Ovary (tissue), 9 donors: Measurements from ENCODE around the gene EGLN2. TPM values are rescaled to one million over a fixed set of nuclear protein-coding genes. Genes with fewer than 3 reads are reported as not detected.

Source experiments
- DNase-seq, 5 donors: peaks; one replicate each; pipeline ENCODE4 v3.0.0-alpha.2; 2019 to 2020
- H3K27ac ChIP-seq, 2 donors: fragments of 200-600 bp; one replicate each; pipeline versions ENCODE4 v1.5.1 to v1.8.0; 2019 to 2022
- H3K27me3 ChIP-seq: fragments of 200-600 bp; one replicate; pipeline ENCODE4 v1.8.0; 2022
- H3K36me3 ChIP-seq: fragments of 200-600 bp; sonication (generic); one replicate; pipeline ENCODE4 v1.5.1; 2019
- H3K4me1 ChIP-seq: one replicate; pipeline ENCODE4 v1.8.1; 2013; ENCODE audit warnings: mild to moderate bottlenecking, moderate library complexity; ENCODE audit not compliant: insufficient read depth
- H3K4me3 ChIP-seq: fragments of 200-600 bp; sonication (generic); one replicate; pipeline ENCODE4 v1.5.1; 2017
- H3K9me3 ChIP-seq, 2 donors: fragments of 200-600 bp in 1 of 2; sonication (generic) in 1 of 2; one replicate each; pipeline versions ENCODE4 v1.5.1 to v1.8.1; 2013 to 2019; ENCODE audit warnings: mild to moderate bottlenecking in 1 of 2, moderate library complexity in 1 of 2
- EP300 ChIP-seq: sonication (generic); formaldehyde crosslinking; IDR thresholded peaks from one replicate; pipeline ENCODE4 v1.6.1; 2017; ENCODE audit warnings: antibody characterized with exemption
- POLR2A ChIP-seq: fragments of 450-650 bp; IDR thresholded peaks from one replicate; pipeline ENCODE4 v1.6.1; 2017; ENCODE audit warnings: antibody characterized with exemption, mild to moderate bottlenecking, moderate library complexity
- WGBS, 3 donors: extraction: QIAGEN DNeasy Blood & Tissue Kit in 1 of 3; methylation state at CpG; one replicate each; pipeline versions ENCODE4 v1.1.5 to v1.1.7; 2013 to 2017; 5-methylcytosine and 5-hydroxymethylcytosine counted together
- intact Hi-C, 4 donors: fragments of 100-400 bp; cut with DNase I; formaldehyde crosslinking; loops; one replicate each; pipeline versions ENCODE4 v1.11.0 to v1.15.1; 2022 to 2023
- polyA plus RNA-seq, 2 donors: library from polyadenylated mRNA; stranded (reverse); fragments of 200-250 nt in 1 of 2; fragments of 350-450 nt in 1 of 2; fragmentation: Illumina TruSeq in 1 of 2; extraction: RNeasy Lipid Tissue Mini Kit (QIAGEN cat#74804) in 1 of 2; gene quantifications; one replicate each; pipeline ENCODE4 v1.2.3, GENCODE V29; 2013 to 2014
- total RNA-seq, 7 donors: library from RNA; depleted of rRNA in 2 of 7; stranded (reverse); fragments of >200 nt in 2 of 7; fragmentation: NEBNext Ultra II Directional in 3 of 7; extraction: Animal tissue kit (Norgen Biotek cat#: 25700) in 3 of 7; gene quantifications; one replicate each; pipeline versions ENCODE4 v1.1.0 to v1.2.4, GENCODE V29; 2016 to 2023
- TF ChIP-seq, protein P1 (sequence below), 3 donors: fragments of 450-650 bp in 2 of 3; fragments of 200-600 bp in 1 of 3; IDR thresholded peaks; one replicate each; pipeline versions ENCODE4 v1.5.1 to v1.8.0; 2016 to 2022; ENCODE audit warnings: antibody characterized with exemption in 3 of 3, mild to moderate bottlenecking in 1 of 3
- donor health status: DM: no; HTN: no; CAD: no; lungs with moderate emphysema.
- donor health status: DM: no; HTN: no; CAD: no.
- donor health status: Bipolar disorder and iron deficiency.
- donor health status: DM: yes; HTN: yes; CAD: no.
- donor health status: DM: no; HTN: no; CAD: no.
- donor health status: DM: yes; HTN: yes; CAD: no.

Gene EGLN2
- total and polyA plus RNA-seq, 9 donors, result 43.6 to 121 (median 95.8) TPM

GRCh38 chr19:40797166-40797962, 1.6 kb upstream of the EGLN2 start:
- intact Hi-C loops, result no loop called here
- no peak for DNase-seq

DNA sequence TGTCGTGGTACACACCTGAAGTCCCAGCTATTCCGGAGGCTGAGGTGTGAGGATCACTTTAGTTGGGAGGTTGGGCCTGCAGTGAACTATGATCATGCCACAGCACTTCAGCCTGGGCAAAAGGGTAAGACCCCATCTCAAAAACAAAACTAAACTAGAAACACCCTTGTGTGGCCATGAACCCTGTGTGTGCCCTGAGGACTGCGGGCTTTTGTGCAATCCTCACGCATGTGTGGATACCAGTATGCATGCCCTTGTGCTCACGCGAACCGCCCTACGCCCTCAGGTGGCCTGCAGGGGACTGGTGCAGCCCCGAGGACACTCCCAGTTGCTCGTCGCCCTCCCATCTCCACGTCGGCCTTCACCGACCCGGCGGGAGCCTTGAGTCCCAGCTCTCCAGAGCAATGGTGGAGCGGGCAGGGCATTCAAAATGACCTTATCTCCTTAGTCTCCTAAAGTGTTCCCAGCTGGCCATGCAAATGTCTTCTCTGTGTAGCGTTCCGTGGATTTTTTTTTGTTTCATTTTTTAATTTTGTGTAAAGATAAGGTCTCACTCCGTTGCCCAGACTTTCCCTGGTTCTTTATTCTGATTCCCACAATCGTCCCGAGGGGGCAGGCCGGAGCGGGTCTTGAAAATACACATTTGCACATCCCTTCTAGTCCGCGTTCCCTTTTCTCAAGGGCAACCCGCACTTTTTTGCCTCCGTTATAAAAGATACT, 868 bp upstream of the EGLN2 start:
- TF ChIP-seq, protein P1, sequence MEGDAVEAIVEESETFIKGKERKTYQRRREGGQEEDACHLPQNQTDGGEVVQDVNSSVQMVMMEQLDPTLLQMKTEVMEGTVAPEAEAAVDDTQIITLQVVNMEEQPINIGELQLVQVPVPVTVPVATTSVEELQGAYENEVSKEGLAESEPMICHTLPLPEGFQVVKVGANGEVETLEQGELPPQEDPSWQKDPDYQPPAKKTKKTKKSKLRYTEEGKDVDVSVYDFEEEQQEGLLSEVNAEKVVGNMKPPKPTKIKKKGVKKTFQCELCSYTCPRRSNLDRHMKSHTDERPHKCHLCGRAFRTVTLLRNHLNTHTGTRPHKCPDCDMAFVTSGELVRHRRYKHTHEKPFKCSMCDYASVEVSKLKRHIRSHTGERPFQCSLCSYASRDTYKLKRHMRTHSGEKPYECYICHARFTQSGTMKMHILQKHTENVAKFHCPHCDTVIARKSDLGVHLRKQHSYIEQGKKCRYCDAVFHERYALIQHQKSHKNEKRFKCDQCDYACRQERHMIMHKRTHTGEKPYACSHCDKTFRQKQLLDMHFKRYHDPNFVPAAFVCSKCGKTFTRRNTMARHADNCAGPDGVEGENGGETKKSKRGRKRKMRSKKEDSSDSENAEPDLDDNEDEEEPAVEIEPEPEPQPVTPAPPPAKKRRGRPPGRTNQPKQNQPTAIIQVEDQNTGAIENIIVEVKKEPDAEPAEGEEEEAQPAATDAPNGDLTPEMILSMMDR (IDR thresholded peaks at IDR 0.05), result peak; percentile 37 to 78 (median 75)
- TF ChIP-seq EP300 (no peak), POLR2A (no peak)
- no peaks in the 10 kb centered on the region for H3K36me3 ChIP-seq
- peak overlapping the region; percentile 79 for H3K4me3 ChIP-seq
- DNase-seq, result peak; percentile 64 to 78 (median 70)
- H3K4me1 ChIP-seq, result peaks cover 24% of the 10 kb centered on the region
- intact Hi-C loops, result loop anchor here in 1 of 4 donors (2.0 kb wide), 1 partner anchor 47 kb away; the partner anchor contains the start of genes ACTMAP and SNRPA
- H3K27me3 ChIP-seq, result no peaks in the 10 kb centered on the region
- peak overlapping the region; percentile 42 to 83 for H3K27ac ChIP-seq
- WGBS, 3 donors, result 8 to 10% (median 8%) methylated on average over 28 of the region's 28 CpGs
- H3K9me3 ChIP-seq, result no peaks in the 10 kb centered on the region

More at GRCh38 chr19:40797166-40797962, 1.6 kb upstream of the EGLN2 start:
- 86 to 94% (median 91%) methylated on average over 14 of the region's 14 CpGs for WGBS, 3 donors
- no peaks in the 10 kb centered on the region for H3K36me3 ChIP-seq
- no peak overlapping the region for H3K4me3 ChIP-seq
- H3K9me3 ChIP-seq, result no peaks in the 10 kb centered on the region
- no peaks in the 10 kb centered on the region for H3K27me3 ChIP-seq
- peaks cover 22% of the 10 kb centered on the region for H3K4me1 ChIP-seq
- H3K27ac ChIP-seq, result peak overlapping the region in 1 of 2 donors; percentile 83
- TF ChIP-seq POLR2A (no peak), EP300 (no peak)
- TF ChIP-seq, protein P1 (IDR thresholded peaks at IDR 0.05), result no peak

- intact Hi-C loops, result loop anchor here in 3 of 4 donors (2.0 to 10.0 kb wide), 4 partner anchors 47 to 137 kb away; partner anchors contain the start of genes ACTMAP (in 2 of the 3), COQ8B (in 2 of the 3), ITPKC (in 2 of the 3) and SNRPA (in 2 of the 3)
- DNase-seq, result peak; percentile 58 to 79 (median 72)
- peaks cover 39% of the 10 kb centered on the region for H3K4me1 ChIP-seq
Measured at GRCh38 chr19:40799558-40800338, 757 bp downstream of the EGLN2 start.

More at GRCh38 chr19:40799558-40800338, 757 bp downstream of the EGLN2 start:
- Histone ChIP-seq H3K27me3 (no peaks in the 10 kb centered on the region), H3K27ac (peak overlapping the region; percentile 78 to 85), H3K36me3 (no peaks in the 10 kb centered on the region), H3K9me3 (no peaks in the 10 kb centered on the region), H3K4me3 (peak overlapping the region; percentile 79)
- 1% methylated on average over 35 to 40 of the region's 40 CpGs for WGBS, 3 donors
- TF ChIP-seq EP300 (no peak), POLR2A (no peak)
- TF ChIP-seq, protein P1 (IDR thresholded peaks at IDR 0.05), result no peak
